SU-DHL-6 (cell line): Measurements from ENCODE around the gene RSPH1.

Experiments
- H2AFZ ChIP-seq: fragments of 200-600 bp; sonication (generic); 2 replicates; pipeline ENCODE4 v1.6.1; 2014; ENCODE audit warnings: low read depth, mild to moderate bottlenecking, moderate library complexity, mixed read lengths, antibody characterized with exemption, low read length; ENCODE audit not compliant: severe bottlenecking
- H3F3A ChIP-seq: fragments of 200-600 bp; shearing (Covaris generic); 2 replicates; pipeline ENCODE4 v1.6.0; 2016; ENCODE audit warnings: antibody characterized with exemption, mild to moderate bottlenecking; ENCODE audit not compliant: insufficient read depth
- H3K27ac ChIP-seq: fragments of 200-600 bp; sonication (generic); 2 replicates; pipeline ENCODE4 v1.5.1; 2016; ENCODE audit warnings: low read depth, mild to moderate bottlenecking, low read length, moderate library complexity, mixed read lengths
- H3K27me3 ChIP-seq: fragments of 200-600 bp; sonication (generic), shearing (Covaris generic); 2 replicates; pipeline ENCODE4 v1.6.0; 2014; ENCODE audit warnings: mild to moderate bottlenecking, low read length
- H3K36me3 ChIP-seq: fragments of 200-600 bp; sonication (generic); 2 replicates; pipeline ENCODE4 v1.6.1; 2014; ENCODE audit warnings: mild to moderate bottlenecking, low read length, mixed read lengths
- H3K4me2 ChIP-seq: fragments of 300-600, 200-600 bp; shearing (Covaris generic), sonication (generic); 2 replicates; pipeline ENCODE4 v1.6.0; 2014; ENCODE audit warnings: low read length, low read depth, mild to moderate bottlenecking; ENCODE audit not compliant: poor library complexity, severe bottlenecking
- H3K4me3 ChIP-seq: fragments of 200-600 bp; sonication (generic); 2 replicates; pipeline ENCODE4 v1.5.1; 2014; ENCODE audit warnings: antibody characterized with exemption, low read length, mild to moderate bottlenecking, mixed read lengths; ENCODE audit not compliant: insufficient read depth, poor library complexity, severe bottlenecking
- H3K79me2 ChIP-seq: fragments of 200-600 bp; sonication (generic); 2 replicates; pipeline ENCODE4 v1.6.1; 2014; ENCODE audit warnings: mild to moderate bottlenecking, low read length, moderate library complexity; ENCODE audit not compliant: insufficient read depth
- H3K9ac ChIP-seq: fragments of 200-600 bp; sonication (generic); 2 replicates; pipeline ENCODE4 v1.7.0; 2014; ENCODE audit warnings: mild to moderate bottlenecking, low read length
- H3K9me2 ChIP-seq: fragments of 200-600 bp; sonication (generic); replicated peaks from 2 replicates; pipeline ENCODE4 v1.6.1; 2014; ENCODE audit warnings: low read length; ENCODE audit not compliant: insufficient read depth
- H3K9me3 ChIP-seq: fragments of 200-600 bp; sonication (generic); 2 replicates; pipeline ENCODE4 v1.6.1; 2014; ENCODE audit warnings: low read length, mixed read lengths; ENCODE audit not compliant: insufficient read depth
- H4K20me1 ChIP-seq: fragments of 200-600 bp; sonication (generic); 2 replicates; pipeline ENCODE4 v1.6.1; 2014; ENCODE audit warnings: low read depth, mild to moderate bottlenecking, antibody characterized with exemption, low read length, moderate library complexity, mixed read lengths
- EZH2phosphoT487 ChIP-seq: fragments of 200-600 bp; sonication (generic), shearing (Covaris generic); conservative IDR thresholded peaks from 2 replicates; pipeline ENCODE4 v1.6.1; 2018; ENCODE audit warnings: mild to moderate bottlenecking, antibody characterized with exemption, low read length, moderate library complexity, mixed read lengths
- TF ChIP-seq, protein P1 (sequence below): fragments of 200-600 bp; sonication (generic); IDR thresholded peaks from one replicate; pipeline ENCODE4 v1.5.1; 2017; ENCODE audit warnings: antibody characterized with exemption, mild to moderate bottlenecking, low read length, moderate library complexity; ENCODE audit not compliant: insufficient read depth, poor library complexity, severe bottlenecking

RSPH1 gene

DNA sequence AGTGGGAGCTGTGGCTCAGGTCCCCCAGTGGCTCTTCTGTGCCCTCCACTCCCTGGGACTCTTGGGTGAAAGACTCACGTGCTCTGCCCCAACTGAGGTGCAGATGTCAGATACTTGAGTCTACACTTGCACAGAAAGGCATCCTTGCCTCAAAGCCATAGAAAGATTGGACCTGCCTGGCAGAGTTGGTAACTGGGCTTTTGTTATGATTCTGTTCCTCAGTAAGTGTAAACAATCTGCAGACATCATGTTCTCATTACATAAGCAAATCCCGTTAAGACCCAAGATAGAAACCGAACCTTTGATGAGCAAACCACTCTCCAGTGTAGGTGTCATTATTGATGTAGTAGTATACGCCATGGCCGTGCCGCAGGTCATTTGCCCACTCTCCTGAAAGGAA lies 10.0 kb downstream of the RSPH1 start:
- no peaks in the 10 kb centered on the region for H3K79me2 ChIP-seq
- H3F3A ChIP-seq = no peaks in the 10 kb centered on the region
- no peak overlapping the region for H3K27ac ChIP-seq
- H3K27me3 ChIP-seq = no peaks in the 10 kb centered on the region
- no peaks in the 10 kb centered on the region for H3K36me3 ChIP-seq
- no peak overlapping the region for H3K4me3 ChIP-seq
- no peak overlapping the region for H3K9ac ChIP-seq
- no peaks in the 10 kb centered on the region for H3K9me3 ChIP-seq
- TF ChIP-seq EZH2phosphoT487 = no peak
- TF ChIP-seq, protein P1, sequence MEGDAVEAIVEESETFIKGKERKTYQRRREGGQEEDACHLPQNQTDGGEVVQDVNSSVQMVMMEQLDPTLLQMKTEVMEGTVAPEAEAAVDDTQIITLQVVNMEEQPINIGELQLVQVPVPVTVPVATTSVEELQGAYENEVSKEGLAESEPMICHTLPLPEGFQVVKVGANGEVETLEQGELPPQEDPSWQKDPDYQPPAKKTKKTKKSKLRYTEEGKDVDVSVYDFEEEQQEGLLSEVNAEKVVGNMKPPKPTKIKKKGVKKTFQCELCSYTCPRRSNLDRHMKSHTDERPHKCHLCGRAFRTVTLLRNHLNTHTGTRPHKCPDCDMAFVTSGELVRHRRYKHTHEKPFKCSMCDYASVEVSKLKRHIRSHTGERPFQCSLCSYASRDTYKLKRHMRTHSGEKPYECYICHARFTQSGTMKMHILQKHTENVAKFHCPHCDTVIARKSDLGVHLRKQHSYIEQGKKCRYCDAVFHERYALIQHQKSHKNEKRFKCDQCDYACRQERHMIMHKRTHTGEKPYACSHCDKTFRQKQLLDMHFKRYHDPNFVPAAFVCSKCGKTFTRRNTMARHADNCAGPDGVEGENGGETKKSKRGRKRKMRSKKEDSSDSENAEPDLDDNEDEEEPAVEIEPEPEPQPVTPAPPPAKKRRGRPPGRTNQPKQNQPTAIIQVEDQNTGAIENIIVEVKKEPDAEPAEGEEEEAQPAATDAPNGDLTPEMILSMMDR = no peak
- H2AFZ ChIP-seq = no peak overlapping the region
- no peak overlapping the region for H3K4me2 ChIP-seq
- no peaks in the 10 kb centered on the region for H4K20me1 ChIP-seq
- H3K9me2 ChIP-seq = no peaks in the 10 kb centered on the region

GRCh38 chr21:42484966-42485365 lies 11.1 kb downstream of the RSPH1 start:
- Histone ChIP-seq H3K4me3 (no peak overlapping the region), H3K79me2 (no peaks in the 10 kb centered on the region), H4K20me1 (no peaks in the 10 kb centered on the region), H3K27me3 (no peaks in the 10 kb centered on the region), H3K4me2 (no peak overlapping the region), H3F3A (no peaks in the 10 kb centered on the region), H3K36me3 (no peaks in the 10 kb centered on the region), H3K9me3 (no peaks in the 10 kb centered on the region), H2AFZ (no peak overlapping the region), H3K9ac (no peak overlapping the region), H3K9me2 (no peaks in the 10 kb centered on the region), H3K27ac (no peak overlapping the region)
- TF ChIP-seq, protein P1 = no peak
- no peak for TF ChIP-seq EZH2phosphoT487

DNA sequence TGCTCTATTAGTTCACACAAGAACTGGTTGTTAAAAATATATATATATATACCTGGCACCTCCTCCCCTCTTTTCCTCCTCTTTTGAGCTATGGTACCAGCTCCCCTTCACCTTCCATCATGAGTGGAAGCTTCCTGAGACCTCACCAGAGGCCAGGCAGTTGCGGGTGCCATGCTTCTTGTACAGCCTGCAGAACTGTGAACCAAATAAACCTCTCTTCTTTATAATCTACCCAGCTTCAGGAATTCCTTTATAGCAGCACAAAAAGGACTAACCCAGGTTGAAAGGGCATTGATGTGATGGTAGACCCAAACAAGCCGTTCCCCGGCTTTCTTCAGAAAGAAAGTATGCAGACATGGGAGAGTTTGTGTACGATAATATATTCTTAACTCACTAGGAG lies 14.9 kb downstream of the RSPH1 start:
- no peaks in the 10 kb centered on the region for H3K9me2 ChIP-seq
- H3K79me2 ChIP-seq = no peaks in the 10 kb centered on the region
- no peaks in the 10 kb centered on the region for H3K27me3 ChIP-seq
- H3K4me2 ChIP-seq = no peak overlapping the region
- H4K20me1 ChIP-seq = no peaks in the 10 kb centered on the region
- no peak overlapping the region for H2AFZ ChIP-seq
- H3K4me3 ChIP-seq = no peak overlapping the region
- H3K36me3 ChIP-seq = no peaks in the 10 kb centered on the region
- TF ChIP-seq, protein P1 = no peak
- no peak for TF ChIP-seq EZH2phosphoT487
- no peak overlapping the region for H3K27ac ChIP-seq
- no peaks in the 10 kb centered on the region for H3K9me3 ChIP-seq
- no peaks in the 10 kb centered on the region for H3F3A ChIP-seq
- H3K9ac ChIP-seq = no peak overlapping the region
